ENCODE results near the gene PTPRA. TPM values are rescaled to one million over a fixed set of nuclear protein-coding genes. Genes with fewer than 3 reads are reported as not detected.
"Not testable (repeated sequence)": the region's sequence is repeated elsewhere in the genome, so short reads cannot be mapped to it uniquely, and the experiment has no call there.

Gene PTPRA
- total RNA-seq (100 to 1,000 TPM; 113 to 171 TPM), polyA plus RNA-seq (ENCODE audit: insufficient read length in 2 of 2) (100 to 1,000 TPM; 160 to 182 TPM)
- long read RNA-seq, donor 1, transcript PTPRA-201 (23 exons, 3,725 nt) = major isoform, 15 of 66 reads
- long read RNA-seq, donor 1, transcript PTPRA-205 (24 exons, 3,337 nt) = minor isoform, 7 of 66 reads
- long read RNA-seq, donor 1, partial matches to known transcripts = 43 of 66 reads
- long read RNA-seq, donor 1, other reads (novel, unspliced or antisense) = 0 of 66 reads
- long read RNA-seq, donor 2, partial matches to known transcripts = 17 of 20 reads
- long read RNA-seq, donor 2, other reads (novel, unspliced or antisense) = 0 of 20 reads
- long read RNA-seq, donor 3, partial matches to known transcripts = 10 of 14 reads
- long read RNA-seq, donor 3, other reads (novel, unspliced or antisense) = 0 of 14 reads
- long read RNA-seq, donor 4, transcript PTPRA-201 (23 exons, 3,725 nt) = major isoform, 6 of 6 reads
- long read RNA-seq, donor 4, partial matches to known transcripts = 0 of 6 reads
- long read RNA-seq, donor 4, other reads (novel, unspliced or antisense) = 0 of 6 reads

GRCh38 chr20:2873010-2873746 is at the start of gene PTPRA:
PTPRA (plus strand) TSS chr20:2873481; CDS start chr20:2964278, 90,797 bp downstream.
- H3K27ac ChIP-seq (ENCODE audit: low read depth, low read length) = peak within 1 kb of the TSS; percentile 73
- under 1% methylated on average over 82 of the region's 83 CpGs for WGBS (ENCODE audit: insufficient coverage)
- peaks cover 2% of the 10 kb centered on the region for H3K27me3 ChIP-seq (ENCODE audit: control insufficient read depth, insufficient read depth, low read length)
- peaks cover 35% of the 10 kb centered on the region for H3K4me1 ChIP-seq (ENCODE audit: control insufficient read depth, insufficient read depth, low read length)
- H3K36me3 ChIP-seq (ENCODE audit: control insufficient read depth, insufficient read depth, low read length) = peaks cover 4% of the 10 kb centered on the region
- no peaks in the 10 kb centered on the region for H3K9me3 ChIP-seq (ENCODE audit: control insufficient read depth, insufficient read depth, low read length)
- DNase-seq (ENCODE audit: low read depth in 4 of 6, low spot score in 6 of 6) = peak; percentile 76 to 98 (median 92)
- peak within 1 kb of the TSS; percentile 94 for H3K4me3 ChIP-seq (ENCODE audit: low read depth, low read length)

GRCh38 chr20:2825761-2826160 is 47.5 kb upstream of the PTPRA start:
- H3K27me3 ChIP-seq (ENCODE audit: control insufficient read depth, insufficient read depth, low read length) = peaks cover 30% of the 10 kb centered on the region
- no peak overlapping the region for H3K4me3 ChIP-seq (ENCODE audit: low read depth, low read length)
- no peaks in the 10 kb centered on the region for H3K9me3 ChIP-seq (ENCODE audit: control insufficient read depth, insufficient read depth, low read length)
- WGBS (ENCODE audit: insufficient coverage) = no CpG with 5 or more reads among the region's 2 CpGs
- no peaks in the 10 kb centered on the region for H3K36me3 ChIP-seq (ENCODE audit: control insufficient read depth, insufficient read depth, low read length)
- H3K27ac ChIP-seq (ENCODE audit: low read depth, low read length) = no peak overlapping the region
- no peak for DNase-seq (ENCODE audit: low read depth in 4 of 6, low spot score in 6 of 6)
- peaks cover 4% of the 10 kb centered on the region for H3K4me1 ChIP-seq (ENCODE audit: control insufficient read depth, insufficient read depth, low read length)

GRCh38 chr20:2826655-2827054 is 46.6 kb upstream of the PTPRA start:
- no peak overlapping the region for H3K4me3 ChIP-seq (ENCODE audit: low read depth, low read length)
- H3K9me3 ChIP-seq (ENCODE audit: control insufficient read depth, insufficient read depth, low read length) = no peaks in the 10 kb centered on the region
- H3K4me1 ChIP-seq (ENCODE audit: control insufficient read depth, insufficient read depth, low read length) = no peaks in the 10 kb centered on the region
- no peak for DNase-seq (ENCODE audit: low read depth in 4 of 6, low spot score in 6 of 6)
- H3K27me3 ChIP-seq (ENCODE audit: control insufficient read depth, insufficient read depth, low read length) = peaks cover 22% of the 10 kb centered on the region
- no peak overlapping the region for H3K27ac ChIP-seq (ENCODE audit: low read depth, low read length)
- H3K36me3 ChIP-seq (ENCODE audit: control insufficient read depth, insufficient read depth, low read length) = no peaks in the 10 kb centered on the region
- WGBS (ENCODE audit: insufficient coverage) = no CpG with 5 or more reads among the region's 4 CpGs

GRCh38 chr20:2829376-2829775 is 43.9 kb upstream of the PTPRA start:
- no peak for DNase-seq (ENCODE audit: low read depth in 4 of 6, low spot score in 6 of 6)
- Histone ChIP-seq H3K27ac (ENCODE audit: low read depth, low read length) (no peak overlapping the region), H3K4me1 (ENCODE audit: control insufficient read depth, insufficient read depth, low read length) (no peaks in the 10 kb centered on the region), H3K36me3 (ENCODE audit: control insufficient read depth, insufficient read depth, low read length) (no peaks in the 10 kb centered on the region), H3K27me3 (ENCODE audit: control insufficient read depth, insufficient read depth, low read length) (peaks cover 16% of the 10 kb centered on the region), H3K4me3 (ENCODE audit: low read depth, low read length) (no peak overlapping the region), H3K9me3 (ENCODE audit: control insufficient read depth, insufficient read depth, low read length) (no peaks in the 10 kb centered on the region)
- 66% methylated on average over 3 of the region's 6 CpGs for WGBS (ENCODE audit: insufficient coverage)

GRCh38 chr20:2831206-2831605 is 42.1 kb upstream of the PTPRA start:
- not testable (repeated sequence) for DNase-seq (ENCODE audit: low read depth in 4 of 6, low spot score in 6 of 6); H3K4me3 ChIP-seq (ENCODE audit: low read depth, low read length); H3K9me3 ChIP-seq (ENCODE audit: control insufficient read depth, insufficient read depth, low read length); H3K36me3 ChIP-seq (ENCODE audit: control insufficient read depth, insufficient read depth, low read length); H3K4me1 ChIP-seq (ENCODE audit: control insufficient read depth, insufficient read depth, low read length); H3K27ac ChIP-seq (ENCODE audit: low read depth, low read length)
- WGBS (ENCODE audit: insufficient coverage) = 96% methylated on average over 4 of the region's 7 CpGs
- H3K27me3 ChIP-seq (ENCODE audit: control insufficient read depth, insufficient read depth, low read length) = peaks cover 11% of the 10 kb centered on the region

- no peak overlapping the region for H3K4me3 ChIP-seq (ENCODE audit: low read depth, low read length)
- H3K9me3 ChIP-seq (ENCODE audit: control insufficient read depth, insufficient read depth, low read length) = no peaks in the 10 kb centered on the region
- no CpG with 5 or more reads among the region's 1 CpG for WGBS (ENCODE audit: insufficient coverage)
- no peak for DNase-seq (ENCODE audit: low read depth in 4 of 6, low spot score in 6 of 6)
- peaks cover 3% of the 10 kb centered on the region for H3K4me1 ChIP-seq (ENCODE audit: control insufficient read depth, insufficient read depth, low read length)
- no peak overlapping the region for H3K27ac ChIP-seq (ENCODE audit: low read depth, low read length)
- H3K27me3 ChIP-seq (ENCODE audit: control insufficient read depth, insufficient read depth, low read length) = no peaks in the 10 kb centered on the region
- peaks cover 23% of the 10 kb centered on the region for H3K36me3 ChIP-seq (ENCODE audit: control insufficient read depth, insufficient read depth, low read length)
These were observed 39.5 kb upstream of the PTPRA start for GRCh38 chr20:2833761-2834160.

GRCh38 chr20:2834401-2835110 is 38.7 kb upstream of the PTPRA start:
- 100% methylated on average over 5 of the region's 14 CpGs for WGBS (ENCODE audit: insufficient coverage)
- Histone ChIP-seq H3K27me3 (ENCODE audit: control insufficient read depth, insufficient read depth, low read length) (no peaks in the 10 kb centered on the region), H3K36me3 (ENCODE audit: control insufficient read depth, insufficient read depth, low read length) (peaks cover 23% of the 10 kb centered on the region), H3K4me3 (ENCODE audit: low read depth, low read length) (no peak overlapping the region), H3K27ac (ENCODE audit: low read depth, low read length) (no peak overlapping the region), H3K9me3 (ENCODE audit: control insufficient read depth, insufficient read depth, low read length) (no peaks in the 10 kb centered on the region), H3K4me1 (ENCODE audit: control insufficient read depth, insufficient read depth, low read length) (peaks cover 5% of the 10 kb centered on the region)
- no peak for DNase-seq (ENCODE audit: low read depth in 4 of 6, low spot score in 6 of 6)

- H3K4me3 ChIP-seq (ENCODE audit: low read depth, low read length) = no peak overlapping the region
- H3K9me3 ChIP-seq (ENCODE audit: control insufficient read depth, insufficient read depth, low read length) = no peaks in the 10 kb centered on the region
- 77% methylated on average over 2 of the region's 6 CpGs for WGBS (ENCODE audit: insufficient coverage)
- H3K27me3 ChIP-seq (ENCODE audit: control insufficient read depth, insufficient read depth, low read length) = no peaks in the 10 kb centered on the region
- H3K27ac ChIP-seq (ENCODE audit: low read depth, low read length) = no peak overlapping the region
- peaks cover 23% of the 10 kb centered on the region for H3K36me3 ChIP-seq (ENCODE audit: control insufficient read depth, insufficient read depth, low read length)
- H3K4me1 ChIP-seq (ENCODE audit: control insufficient read depth, insufficient read depth, low read length) = peaks cover 12% of the 10 kb centered on the region
- DNase-seq (ENCODE audit: low read depth in 4 of 6, low spot score in 6 of 6) = no peak
These were observed 37.9 kb upstream of the PTPRA start for GRCh38 chr20:2835331-2835796.

- Histone ChIP-seq H3K4me1 (ENCODE audit: control insufficient read depth, insufficient read depth, low read length) (peaks cover 12% of the 10 kb centered on the region), H3K36me3 (ENCODE audit: control insufficient read depth, insufficient read depth, low read length) (peaks cover 23% of the 10 kb centered on the region), H3K4me3 (ENCODE audit: low read depth, low read length) (no peak overlapping the region), H3K27ac (ENCODE audit: low read depth, low read length) (no peak overlapping the region), H3K9me3 (ENCODE audit: control insufficient read depth, insufficient read depth, low read length) (no peaks in the 10 kb centered on the region), H3K27me3 (ENCODE audit: control insufficient read depth, insufficient read depth, low read length) (no peaks in the 10 kb centered on the region)
- WGBS (ENCODE audit: insufficient coverage) = 96% methylated on average over 2 of the region's 5 CpGs
- no peak for DNase-seq (ENCODE audit: low read depth in 4 of 6, low spot score in 6 of 6)
These were observed 37.2 kb upstream of the PTPRA start for GRCh38 chr20:2836035-2836434.
